Measurements from ENCODE around the gene CYGB.

DNA sequence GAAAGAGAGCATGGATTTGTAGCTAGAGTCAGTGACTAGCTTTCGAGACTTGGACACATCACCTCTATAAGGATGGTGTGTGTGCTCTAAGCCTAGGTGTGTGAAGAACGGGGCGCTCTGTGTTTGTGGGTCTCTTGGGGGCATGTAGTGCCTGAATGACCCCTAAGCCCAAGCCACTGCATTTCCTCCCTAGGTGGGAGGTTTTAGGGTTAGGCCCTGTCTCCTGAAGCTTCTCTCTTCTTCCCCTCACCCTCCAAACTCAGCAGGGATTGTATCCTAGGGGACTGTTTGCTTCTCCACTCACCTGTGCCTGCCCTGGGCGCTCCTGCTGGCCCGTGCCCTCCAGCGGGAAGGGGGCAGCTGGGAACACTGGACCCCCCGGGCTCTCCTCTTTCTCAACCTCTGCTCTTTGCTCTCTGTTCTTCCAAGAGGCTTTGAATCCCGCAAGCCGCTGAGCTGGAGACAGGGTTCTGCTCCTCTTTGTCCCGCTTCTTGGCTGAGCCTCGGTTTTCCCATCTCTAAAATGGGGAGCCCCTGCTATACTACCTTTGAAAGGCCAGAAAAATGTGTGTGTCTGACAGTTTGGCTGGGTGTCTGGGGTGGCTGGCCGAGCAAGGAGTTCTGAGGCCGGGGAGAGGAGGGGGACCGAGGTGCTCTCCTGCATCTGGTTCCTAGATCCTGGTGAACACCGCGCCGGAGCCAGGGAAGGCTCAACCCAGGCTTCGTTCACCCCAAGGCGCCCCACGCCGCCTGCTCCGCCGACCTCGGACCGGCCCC, 810 bp downstream of the CYGB start:
- TF ChIP-seq, protein P1, sequence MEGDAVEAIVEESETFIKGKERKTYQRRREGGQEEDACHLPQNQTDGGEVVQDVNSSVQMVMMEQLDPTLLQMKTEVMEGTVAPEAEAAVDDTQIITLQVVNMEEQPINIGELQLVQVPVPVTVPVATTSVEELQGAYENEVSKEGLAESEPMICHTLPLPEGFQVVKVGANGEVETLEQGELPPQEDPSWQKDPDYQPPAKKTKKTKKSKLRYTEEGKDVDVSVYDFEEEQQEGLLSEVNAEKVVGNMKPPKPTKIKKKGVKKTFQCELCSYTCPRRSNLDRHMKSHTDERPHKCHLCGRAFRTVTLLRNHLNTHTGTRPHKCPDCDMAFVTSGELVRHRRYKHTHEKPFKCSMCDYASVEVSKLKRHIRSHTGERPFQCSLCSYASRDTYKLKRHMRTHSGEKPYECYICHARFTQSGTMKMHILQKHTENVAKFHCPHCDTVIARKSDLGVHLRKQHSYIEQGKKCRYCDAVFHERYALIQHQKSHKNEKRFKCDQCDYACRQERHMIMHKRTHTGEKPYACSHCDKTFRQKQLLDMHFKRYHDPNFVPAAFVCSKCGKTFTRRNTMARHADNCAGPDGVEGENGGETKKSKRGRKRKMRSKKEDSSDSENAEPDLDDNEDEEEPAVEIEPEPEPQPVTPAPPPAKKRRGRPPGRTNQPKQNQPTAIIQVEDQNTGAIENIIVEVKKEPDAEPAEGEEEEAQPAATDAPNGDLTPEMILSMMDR (IDR thresholded peaks at IDR 0.05; ENCODE audit: insufficient read depth, low read length, poor library complexity, severe bottlenecking): no peak
- TF ChIP-seq EZH2phosphoT487 (conservative IDR thresholded peaks at IDR 0.05; ENCODE audit: low read length): no peak
